Raji (cell line): Measurements from ENCODE around the gene KATNIP.

Experiments
- POLR2A ChIP-seq: IDR thresholded peaks from 2 replicates; pipeline ENCODE4 v1.6.1; 2011; ENCODE audit warnings: low read depth, low read length, control low read depth; ENCODE audit not compliant: insufficient read depth

The KATNIP gene

DNA sequence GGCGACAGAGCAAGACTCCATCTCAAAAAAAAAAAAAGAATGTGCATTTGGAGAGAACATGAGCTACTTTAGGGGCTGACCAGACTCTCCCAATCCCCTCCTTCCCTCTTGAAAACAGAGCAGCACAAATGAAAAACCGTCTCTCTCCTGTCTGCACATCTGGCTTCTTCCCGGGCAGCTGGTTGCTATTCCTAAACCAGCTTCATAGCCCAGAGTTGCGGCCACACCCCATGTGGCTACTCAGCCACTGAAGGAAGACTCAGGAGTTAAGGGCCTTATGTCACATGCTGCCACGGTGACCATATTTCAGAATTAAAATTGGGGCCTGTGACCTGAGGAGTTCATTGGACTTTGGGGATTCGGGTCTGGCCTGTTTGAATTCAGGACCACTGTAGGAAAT is 48.3 kb downstream of the KATNIP start:
- TF ChIP-seq POLR2A: no peak

- TF ChIP-seq POLR2A: no peak
These were observed 49.1 kb downstream of the KATNIP start for GRCh38 chr16:27598931-27599565.

GRCh38 chr16:27599606-27600005 is 49.7 kb downstream of the KATNIP start:
- TF ChIP-seq POLR2A: no peak
